HG03378 (cell line): ENCODE results near the gene HEMK1.

Source experiments
- ATAC-seq: cut with Tn5 transposase; IDR thresholded peaks from one replicate; pipeline ENCODE4 v1.9.1; 2021; ENCODE audit warnings: mild to moderate bottlenecking, moderate library complexity; ENCODE audit not compliant: unreplicated experiment

Gene HEMK1

DNA sequence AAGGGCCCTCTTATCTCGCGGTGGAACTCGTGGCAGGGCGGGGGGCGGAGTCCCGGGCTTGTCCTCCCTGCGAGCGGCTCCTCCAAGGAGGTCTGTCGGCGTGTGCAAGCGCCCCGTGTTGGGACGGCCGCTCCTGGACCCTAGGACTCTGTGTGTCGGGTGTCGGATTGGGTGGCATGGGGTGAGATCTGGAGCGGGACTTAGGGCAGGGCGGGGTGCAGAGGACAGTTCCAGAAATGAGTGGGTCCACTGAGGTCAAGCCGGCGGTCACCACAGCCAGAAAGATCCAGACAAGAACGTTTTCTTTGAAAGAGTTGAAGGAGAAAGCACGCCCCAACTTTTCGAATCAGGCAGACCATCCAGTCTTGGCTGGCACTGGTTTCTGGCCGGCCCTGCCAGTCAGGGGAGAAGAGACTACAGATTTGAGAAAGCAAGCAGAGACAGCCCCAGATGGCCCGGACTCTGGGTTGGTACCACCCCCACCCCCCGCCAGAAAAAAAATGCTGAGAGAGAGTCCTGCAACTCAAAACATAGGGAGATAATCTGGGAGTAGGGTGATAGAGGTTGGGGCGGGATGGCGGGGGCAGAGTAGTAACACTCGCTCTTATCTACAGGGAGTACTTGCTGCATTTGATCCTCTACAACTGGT is 43.0 kb downstream of the HEMK1 start:
- ATAC-seq, result no peak

- no peak for ATAC-seq
These were observed 43.9 kb downstream of the HEMK1 start for GRCh38 chr3:50612970-50613846.

GRCh38 chr3:50615190-50615589 is 45.9 kb downstream of the HEMK1 start:
- ATAC-seq, result no peak

DNA sequence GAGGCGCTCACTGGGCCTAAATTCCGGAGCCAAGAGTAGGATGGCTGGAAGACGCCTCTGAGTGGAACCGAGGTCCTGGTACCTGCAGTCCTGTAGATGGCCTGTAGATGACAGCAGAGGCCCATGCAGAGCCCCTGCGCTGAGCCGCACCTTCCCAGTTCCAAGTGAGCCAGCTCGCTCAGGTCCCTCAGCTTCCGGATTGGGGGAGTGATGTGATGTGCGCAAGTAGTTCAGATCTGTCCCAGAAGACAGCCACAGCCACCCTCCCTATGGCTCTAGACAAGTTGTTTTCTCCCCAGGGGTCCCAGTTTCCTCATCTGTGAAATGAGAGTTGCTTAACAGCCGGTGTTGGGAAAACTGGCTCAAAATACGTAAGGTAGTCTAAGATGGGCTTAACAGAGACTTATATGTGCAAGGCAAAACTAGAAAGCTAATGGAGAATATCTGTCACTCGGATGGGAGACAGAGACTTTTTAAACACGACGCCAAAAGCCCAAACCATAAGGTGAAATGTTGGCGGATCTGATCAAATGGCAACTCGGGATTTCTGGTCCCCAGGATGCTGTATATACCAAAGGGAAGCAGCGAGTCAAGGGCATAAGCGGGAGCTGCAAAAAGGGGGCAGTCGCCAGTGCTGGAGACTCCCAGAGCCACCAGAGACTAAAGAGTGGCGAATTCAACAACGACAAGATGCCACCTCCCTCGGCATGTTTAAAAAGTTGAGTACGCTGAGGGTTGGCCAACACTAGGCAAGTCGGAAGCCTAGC is 46.9 kb downstream of the HEMK1 start:
- peak; percentile 33 for ATAC-seq

DNA sequence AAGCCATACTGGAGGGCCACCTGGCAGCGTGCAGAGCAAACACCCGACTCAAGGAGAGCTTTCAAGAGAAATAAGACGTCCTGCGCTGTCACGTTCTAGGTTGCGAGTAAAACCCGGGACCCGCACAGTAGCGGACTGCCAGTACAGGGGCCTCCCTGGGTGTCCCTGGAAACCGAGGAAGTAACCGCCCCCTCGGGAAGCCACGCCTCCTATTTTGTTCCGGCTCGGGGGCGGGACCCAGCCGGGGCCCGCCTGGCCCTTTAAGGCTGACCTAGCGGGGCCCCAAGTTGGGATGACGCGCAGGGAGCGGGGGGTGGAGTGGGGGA is 47.4 kb downstream of the HEMK1 start:
- ATAC-seq, result no peak

DNA sequence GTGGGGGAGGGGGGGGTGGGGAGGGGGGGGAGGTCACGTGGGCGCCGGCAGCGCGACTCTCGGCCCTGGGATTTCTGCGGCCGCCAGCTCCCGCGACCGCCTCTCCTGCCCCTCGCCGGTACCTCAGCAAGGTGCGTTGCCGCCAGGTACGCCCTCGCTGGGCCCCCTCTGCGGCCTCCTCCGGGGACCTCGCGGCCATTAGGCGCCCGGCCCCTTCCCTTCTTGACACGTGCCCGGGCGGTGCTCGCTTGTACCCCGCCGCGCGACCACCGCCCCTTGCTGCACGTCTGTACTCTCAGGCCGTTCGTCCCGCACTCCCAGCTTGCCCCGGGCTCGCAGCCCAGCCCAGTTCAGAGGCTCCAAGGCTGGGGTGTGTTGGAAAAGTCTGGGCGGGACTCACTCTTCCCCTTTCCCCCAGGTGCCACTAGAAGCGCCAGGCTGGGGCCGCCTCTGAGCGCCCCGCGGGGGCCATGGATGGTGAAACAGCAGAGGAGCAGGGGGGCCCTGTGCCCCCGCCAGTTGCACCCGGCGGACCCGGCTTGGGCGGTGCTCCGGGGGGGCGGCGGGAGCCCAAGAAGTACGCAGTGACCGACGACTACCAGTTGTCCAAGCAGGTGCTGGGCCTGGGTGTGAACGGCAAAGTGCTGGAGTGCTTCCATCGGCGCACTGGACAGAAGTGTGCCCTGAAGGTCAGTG is 47.9 kb downstream of the HEMK1 start, which contains the start of gene MAPKAPK3:
Gene MAPKAPK3 (plus strand): TSS at position 56 of the 696 bp plus-strand sequence. CDS start 415 bp downstream, at position 471.
- ATAC-seq, result no peak

GRCh38 chr3:50617911-50618481 is 48.7 kb downstream of the HEMK1 start:
- ATAC-seq, result no peak

DNA sequence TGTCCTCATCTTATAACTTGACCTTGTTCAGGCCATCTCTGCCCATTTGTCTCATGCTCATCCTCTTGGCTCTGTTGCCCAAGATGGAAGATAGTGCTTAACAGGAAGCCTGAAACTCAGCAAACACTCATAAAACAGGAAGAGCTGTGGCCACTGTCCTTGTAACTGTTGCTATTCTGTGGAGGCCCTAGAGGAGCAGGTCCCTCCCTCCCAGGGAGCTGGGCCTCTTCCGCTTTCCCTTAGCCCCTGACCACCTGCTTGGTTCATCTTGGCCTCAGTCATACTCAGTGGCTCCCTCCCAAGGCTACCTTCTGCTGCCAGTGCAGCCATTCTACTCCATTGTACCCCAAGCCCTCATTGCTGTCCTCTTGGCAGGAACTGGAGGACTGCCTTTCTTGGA is 51.1 kb downstream of the HEMK1 start:
- ATAC-seq, result no peak

DNA sequence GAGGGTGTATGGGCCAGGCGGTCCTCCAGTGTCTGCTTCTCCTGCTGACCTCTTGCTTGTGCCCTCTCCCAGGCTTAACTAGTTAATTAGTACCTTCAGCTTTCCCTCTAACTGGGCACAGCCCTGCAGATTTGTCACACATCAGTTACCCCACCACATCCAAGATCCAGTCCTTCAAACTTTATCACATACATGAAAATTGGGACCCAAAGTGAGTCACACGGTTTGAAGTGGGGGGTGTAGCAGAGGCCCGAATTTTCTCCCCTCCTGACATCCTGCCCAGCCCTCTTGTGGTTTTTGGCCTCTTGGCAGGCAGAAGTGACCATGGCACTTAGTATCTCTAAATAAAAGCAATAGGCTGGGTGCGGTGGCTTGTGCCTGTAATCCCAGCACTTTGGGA is 51.5 kb downstream of the HEMK1 start:
- ATAC-seq, result no peak

- ATAC-seq, result no peak
These were observed 53.6 kb downstream of the HEMK1 start for GRCh38 chr3:50622881-50623280.

DNA sequence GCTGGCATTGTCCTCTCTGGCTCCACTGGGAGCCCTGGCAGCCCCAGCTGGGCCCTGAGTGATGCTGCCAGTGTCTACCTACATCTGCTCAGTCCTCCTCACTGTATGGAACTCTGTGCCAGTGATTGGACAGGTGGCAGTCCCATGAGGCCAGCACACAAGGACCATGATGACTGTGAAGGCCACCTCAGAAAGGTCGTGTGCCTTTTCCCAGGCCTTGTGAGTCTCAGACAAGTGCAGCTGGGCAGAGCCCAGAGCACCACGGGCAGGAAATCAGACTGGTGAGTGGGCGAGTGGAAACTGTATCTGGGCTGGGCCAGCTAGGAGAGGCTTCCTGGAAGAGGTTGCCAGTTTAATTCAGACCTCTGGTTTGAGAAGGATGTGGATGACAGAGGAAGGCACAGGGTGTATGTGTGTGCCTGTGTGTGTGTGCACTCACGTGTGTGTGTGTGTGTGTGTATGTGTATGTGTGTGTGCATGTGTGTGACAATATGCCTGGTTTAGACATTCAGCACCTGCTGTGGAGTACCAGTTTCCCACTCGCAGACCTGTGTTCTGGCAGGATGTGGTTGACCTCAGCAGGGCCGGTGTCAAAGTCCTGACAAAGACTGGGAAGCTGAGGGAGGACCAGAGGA is 54.6 kb downstream of the HEMK1 start:
- ATAC-seq, result no peak

DNA sequence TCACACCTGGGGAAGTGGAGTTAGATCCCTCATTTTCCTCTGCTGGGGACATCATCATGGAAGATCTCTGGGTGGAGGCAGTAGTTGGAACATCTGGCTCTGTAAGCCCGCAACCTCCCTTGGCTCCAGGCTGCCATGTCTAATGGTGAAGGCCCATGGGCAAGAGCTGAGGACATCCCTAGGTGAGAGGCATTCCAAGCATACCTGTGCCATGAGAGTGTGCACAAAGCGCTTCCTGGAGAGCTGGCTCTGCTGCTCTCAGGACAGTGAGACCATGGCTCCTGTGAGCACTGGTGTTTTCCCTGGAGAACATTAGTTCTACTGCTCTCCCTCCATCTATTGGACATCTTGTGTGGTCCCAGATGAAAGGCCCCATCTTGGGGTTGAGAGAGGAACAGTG is 55.3 kb downstream of the HEMK1 start:
- ATAC-seq, result no peak

GRCh38 chr3:50625231-50626182 is 56.2 kb downstream of the HEMK1 start:
- ATAC-seq, result no peak

DNA sequence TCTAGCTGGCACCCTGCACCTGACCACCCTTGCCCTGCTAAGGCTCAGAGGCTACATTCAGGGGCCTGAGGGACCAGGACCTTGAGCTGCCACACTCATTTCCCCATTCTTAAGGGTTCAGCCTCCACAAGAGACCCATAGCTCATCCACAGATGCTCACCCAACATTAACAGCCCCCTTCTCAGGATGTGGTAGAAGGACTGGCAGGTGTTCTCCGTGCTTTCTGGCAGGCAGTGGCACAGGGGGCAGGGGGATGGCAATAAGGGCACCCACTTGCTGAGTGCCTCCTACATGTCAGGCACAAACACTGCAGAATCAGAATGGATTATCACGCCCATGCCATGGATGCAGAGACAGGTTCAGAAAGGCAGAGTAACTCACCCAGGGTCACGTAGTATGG is 57.1 kb downstream of the HEMK1 start:
- ATAC-seq, result no peak

- no peak for ATAC-seq
These were observed 58.2 kb downstream of the HEMK1 start for GRCh38 chr3:50627407-50628051.

GRCh38 chr3:50628601-50629000 is 59.3 kb downstream of the HEMK1 start:
- no peak for ATAC-seq

DNA sequence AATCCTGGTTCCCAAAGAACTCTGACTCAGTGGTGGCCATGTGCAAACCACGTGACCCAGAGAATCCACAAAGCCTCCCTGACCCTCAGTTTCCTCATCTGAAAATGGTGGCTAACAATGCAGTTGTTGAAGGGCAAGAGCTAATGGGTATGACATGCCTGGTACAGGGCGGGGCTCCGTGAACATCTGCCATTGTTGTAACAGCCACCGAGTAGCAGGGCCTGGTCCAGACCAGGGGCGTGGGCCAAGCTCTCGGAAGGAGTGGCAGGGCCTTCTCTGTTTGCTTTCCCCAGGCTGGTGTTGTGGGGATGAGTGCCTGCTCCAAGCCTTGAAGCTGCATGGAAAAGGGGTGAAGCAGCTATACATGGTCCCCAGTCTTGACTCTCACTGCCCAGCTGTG is 61.1 kb downstream of the HEMK1 start:
- ATAC-seq, result no peak

- ATAC-seq, result no peak
These were observed 61.6 kb downstream of the HEMK1 start for GRCh38 chr3:50630877-50631276.

DNA sequence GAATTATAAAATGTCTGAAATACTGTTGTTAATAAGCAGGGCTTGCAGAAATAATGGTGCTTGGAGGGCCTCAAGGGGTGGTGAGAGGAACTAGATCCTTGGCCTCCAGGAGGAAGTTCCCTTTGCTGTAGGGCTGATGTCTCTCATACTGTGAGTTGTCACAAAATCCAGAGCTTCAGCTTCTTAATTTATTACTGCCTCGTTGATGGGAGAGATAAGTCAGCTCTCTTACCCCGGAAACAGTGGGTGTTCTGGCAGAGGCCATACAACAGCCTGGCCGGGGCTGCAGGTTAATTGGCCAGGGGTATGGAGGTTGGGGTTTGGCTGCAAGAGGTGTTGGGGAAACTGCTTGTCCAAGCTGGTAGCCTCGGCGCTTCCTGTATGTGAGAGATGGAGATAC is 63.1 kb downstream of the HEMK1 start:
- ATAC-seq, result no peak
